ENCODE data around the gene CCNE1. TPM values are rescaled to one million over a fixed set of nuclear protein-coding genes. Genes with fewer than 3 reads are reported as not detected.

Gene CCNE1
- total RNA-seq (2014; rRNA removed; shearing (Covaris generic)) = 15.0 and 17.0 TPM in 2 replicates

DNA sequence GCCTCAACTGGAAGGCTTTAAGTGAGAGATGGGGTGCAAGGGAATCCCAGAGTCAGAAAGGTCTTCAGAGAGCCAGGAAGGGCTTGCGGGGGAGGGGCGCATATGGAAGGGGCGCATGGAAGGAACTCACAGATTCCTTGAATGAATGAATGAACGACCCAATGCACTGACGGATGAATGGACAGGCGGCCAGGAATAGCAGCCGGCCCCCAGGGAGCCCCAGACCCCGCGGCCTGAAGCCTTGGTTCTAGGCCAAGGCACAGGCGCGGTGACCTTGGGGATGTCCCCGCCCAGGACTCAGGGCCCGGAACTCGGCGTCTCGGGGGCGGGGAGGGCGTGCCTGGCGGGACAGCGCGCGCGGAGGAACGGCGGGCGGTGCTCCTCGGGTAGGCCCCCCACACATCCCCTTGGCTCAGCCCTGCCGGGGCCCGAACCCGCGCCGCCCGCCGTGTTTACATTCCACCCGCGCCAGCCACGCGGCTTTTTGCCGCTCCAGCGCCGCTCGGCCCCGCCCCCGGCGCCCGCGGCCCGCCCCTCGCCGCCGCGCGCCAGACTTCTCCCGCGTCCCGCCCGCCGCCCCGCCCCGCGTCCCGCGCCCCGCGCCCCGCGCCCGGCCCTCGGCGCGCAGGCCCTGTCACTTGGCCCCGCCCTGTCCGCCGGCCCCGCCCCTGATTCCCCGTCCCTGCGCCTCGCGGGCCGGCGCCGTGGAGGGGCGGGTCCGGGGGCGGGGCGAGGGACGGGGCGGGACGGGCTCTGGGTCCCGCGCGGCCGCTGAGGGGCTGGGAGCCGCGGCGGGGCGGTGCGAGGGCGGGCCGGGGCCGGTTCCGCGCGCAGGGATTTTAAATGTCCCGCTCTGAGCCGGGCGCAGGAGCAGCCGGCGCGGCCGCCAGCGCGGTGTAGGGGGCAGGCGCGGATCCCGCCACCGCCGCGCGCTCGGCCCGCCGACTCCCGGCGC lies at the start of gene CCNE1:
Gene CCNE1, plus strand, starts transcription at position 867 of the 955 bp plus-strand sequence. CDS start 565 bp downstream, outside the sequence.

Other genes with a start within 250 kb of the CCNE1 start
- gene POP4, start 205.7 kb upstream of the CCNE1 start, total RNA-seq (2014; rRNA removed; shearing (Covaris generic)) = 74.7 and 96.4 TPM in 2 replicates
- gene PLEKHF1, start 146.5 kb upstream of the CCNE1 start, total RNA-seq (2014; rRNA removed; shearing (Covaris generic)) = 12.9 and 16.9 TPM in 2 replicates
- gene C19orf12, start 96.7 kb upstream of the CCNE1 start, total RNA-seq (2014; rRNA removed; shearing (Covaris generic)) = 22.2 and 26.5 TPM in 2 replicates
- gene URI1, start 130.2 kb downstream of the CCNE1 start, total RNA-seq (2014; rRNA removed; shearing (Covaris generic)) = 71.0 and 91.4 TPM in 2 replicates